Measurements from ENCODE around the gene ACER3.
A peak's percentile ranks its signal among the peaks of the same experiment; 100 is the strongest.
"Not testable (repeated sequence)": the region's sequence is repeated elsewhere in the genome, so short reads cannot be mapped to it uniquely, and the experiment has no call there.

ACER3 gene

GRCh38 chr11:76880314-76880713 is 19.6 kb downstream of the ACER3 start:
- DNase-seq = no peak

DNA sequence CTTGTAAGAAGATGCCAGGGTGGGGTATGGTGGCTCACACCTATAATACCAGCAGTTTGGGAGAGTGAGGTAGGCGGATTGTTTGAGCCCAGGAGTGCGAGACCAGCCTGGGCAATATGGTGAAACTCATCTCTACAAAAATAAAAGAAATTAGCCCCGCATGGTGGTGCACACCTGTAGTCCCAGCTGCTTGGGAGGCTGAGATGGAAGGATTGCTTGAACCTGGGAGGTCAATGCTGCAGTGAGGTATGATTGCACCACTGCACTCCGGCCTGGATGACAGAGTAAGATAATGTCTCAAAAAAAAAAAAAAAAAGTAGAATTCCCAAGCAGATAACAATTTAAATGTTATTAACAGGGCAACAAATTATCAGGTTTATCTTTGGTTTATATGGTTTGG is 20.2 kb downstream of the ACER3 start:
- DNase-seq = no peak

- no peak for DNase-seq
Observed at GRCh38 chr11:76885390-76886097, 24.8 kb downstream of the ACER3 start.

GRCh38 chr11:76888989-76889388 is 28.3 kb downstream of the ACER3 start:
- DNase-seq = no peak

DNA sequence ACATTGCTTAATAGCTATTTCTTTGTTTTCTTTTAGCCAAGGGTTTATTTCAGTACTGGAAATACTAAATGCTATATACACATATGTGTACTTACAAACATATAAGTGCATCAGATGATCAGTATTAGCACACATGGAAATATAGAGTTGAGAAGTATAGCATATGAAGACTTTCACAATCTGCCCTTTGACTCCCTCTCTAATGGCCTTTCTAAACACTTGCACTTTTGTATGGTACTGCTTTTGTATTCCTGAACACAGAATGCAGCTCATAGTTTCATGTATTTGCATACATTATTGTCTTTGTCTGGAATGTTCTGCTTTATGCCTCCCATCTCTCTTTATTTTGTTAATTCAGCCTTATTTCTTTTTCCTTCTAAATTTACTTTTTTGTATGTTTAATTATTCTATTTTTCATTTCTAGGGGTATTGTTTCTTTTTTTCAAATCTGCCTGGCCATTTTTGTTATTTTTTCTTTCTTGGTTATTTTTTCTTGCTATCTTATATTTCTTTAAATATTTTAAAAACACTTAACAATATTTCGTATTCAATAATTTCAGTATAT is 28.8 kb downstream of the ACER3 start:
- DNase-seq = no peak

DNA sequence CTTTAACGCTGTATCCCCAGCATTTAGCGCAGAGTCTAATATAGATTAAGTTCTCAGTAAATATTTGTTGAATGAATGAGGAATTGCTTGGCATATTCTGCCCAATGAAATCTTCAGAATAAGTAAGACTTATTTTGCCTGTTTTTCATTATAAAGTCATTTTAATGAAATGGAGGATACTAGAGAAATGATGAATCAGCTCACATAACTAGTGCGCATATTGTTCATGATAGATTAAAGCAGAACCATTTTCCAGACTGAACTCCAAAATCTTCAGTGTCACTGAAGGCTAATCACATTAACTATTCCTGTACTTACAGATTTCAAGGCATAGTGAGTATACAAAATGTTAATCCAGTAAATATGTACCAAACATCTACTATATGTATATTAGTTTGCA is 29.6 kb downstream of the ACER3 start:
- no peak for DNase-seq

- no peak for DNase-seq
Observed at GRCh38 chr11:76891285-76891684, 30.6 kb downstream of the ACER3 start.

DNA sequence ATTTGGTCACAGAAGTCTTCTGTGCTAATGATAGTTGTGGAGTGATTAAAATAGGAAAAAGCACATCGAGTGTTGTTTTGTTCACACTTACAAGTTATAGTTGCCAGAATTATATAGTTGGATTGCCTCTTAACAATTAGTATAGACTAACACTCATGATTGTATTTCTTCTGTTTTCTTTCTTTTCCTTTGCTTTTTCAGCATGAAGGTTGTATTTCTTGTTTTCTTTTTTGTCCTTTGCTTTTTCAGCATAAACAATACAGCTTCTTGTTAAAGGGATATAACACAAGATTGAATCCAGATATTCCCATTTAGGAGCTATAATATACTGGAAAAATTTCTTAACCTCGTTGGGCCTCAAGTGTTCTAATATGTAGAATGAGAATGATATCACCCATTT is 31.1 kb downstream of the ACER3 start:
- DNase-seq = no peak

DNA sequence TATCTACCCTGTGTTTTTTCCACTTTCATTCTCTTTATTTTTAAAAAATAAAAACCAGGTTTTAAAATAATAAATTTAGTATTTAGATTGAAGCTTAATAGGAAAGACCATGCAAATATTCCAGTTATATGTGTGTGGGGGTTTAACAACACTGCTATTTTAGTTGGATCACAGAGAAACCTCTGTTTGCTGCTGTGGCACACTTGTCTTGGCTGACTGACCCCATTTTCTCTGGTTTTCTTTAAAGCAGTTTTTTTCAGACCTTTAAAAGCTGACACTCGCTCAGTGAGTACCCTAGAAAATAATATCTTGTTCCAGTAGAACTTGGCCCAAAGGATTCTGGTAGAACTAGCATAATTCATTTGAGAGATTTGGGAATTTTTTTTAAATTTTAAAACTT is 31.6 kb downstream of the ACER3 start:
- no peak for DNase-seq

DNA sequence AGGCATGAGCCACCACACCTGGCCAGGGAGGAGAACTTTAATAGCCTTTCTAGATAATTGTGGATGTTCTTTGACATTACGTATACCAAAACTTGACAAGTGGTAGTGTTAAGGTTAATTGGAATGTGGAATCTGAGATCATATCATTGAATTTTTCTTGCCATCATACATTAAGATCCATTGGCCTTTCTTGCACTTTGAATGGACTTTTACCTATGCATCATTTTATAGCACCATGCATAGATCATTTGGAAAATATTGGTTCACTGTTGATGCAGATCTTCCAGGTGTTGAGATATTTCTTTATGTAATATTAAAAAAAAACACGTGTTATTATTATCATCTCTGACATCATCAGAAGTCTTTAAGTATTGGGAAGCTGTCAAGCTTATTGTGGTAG is 36.5 kb downstream of the ACER3 start:
- no peak for DNase-seq

GRCh38 chr11:76901144-76901543 is 40.4 kb downstream of the ACER3 start:
- no peak for DNase-seq

GRCh38 chr11:76901622-76902021 is 40.9 kb downstream of the ACER3 start:
- DNase-seq = not testable (repeated sequence)

DNA sequence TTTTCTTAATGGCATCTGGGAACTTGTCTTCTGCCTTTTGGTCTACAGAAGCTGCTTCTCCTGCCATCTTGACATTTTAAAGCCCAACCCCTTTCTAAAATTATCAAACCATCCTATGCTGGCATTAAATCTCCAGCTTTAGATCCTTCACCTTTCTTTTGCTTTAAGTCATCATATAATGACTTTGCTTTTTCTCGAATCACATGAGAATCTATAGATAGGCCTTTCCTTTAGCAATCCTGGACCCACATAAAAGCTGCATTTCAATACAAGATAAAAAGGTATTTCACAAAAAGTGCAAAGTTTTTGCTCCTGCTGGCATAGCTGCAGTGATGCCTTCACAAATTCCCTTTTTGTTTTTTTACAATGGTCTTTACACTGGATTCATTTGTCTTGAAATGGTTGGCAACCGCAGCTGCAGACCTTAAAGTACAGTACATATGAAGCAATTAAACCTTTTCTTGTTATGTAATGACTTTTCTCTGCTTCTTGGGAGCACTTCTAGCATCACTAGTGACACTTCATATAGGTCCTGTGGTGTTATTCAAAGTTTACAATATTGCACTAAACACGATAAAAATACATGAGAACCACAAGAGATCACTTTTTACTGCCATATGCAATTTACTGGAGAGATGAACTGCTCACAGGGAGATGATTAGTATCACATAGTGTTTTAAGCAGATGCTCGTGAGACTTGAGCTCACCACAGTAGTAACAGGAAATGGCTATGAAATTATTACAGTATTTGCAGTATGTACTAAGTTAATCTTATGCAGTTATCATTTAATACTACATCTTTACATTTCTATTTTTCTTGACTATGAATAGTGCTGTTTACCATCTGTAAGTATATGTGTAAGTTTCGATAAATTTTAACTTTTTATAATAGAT is 41.6 kb downstream of the ACER3 start:
- DNase-seq = no peak

DNA sequence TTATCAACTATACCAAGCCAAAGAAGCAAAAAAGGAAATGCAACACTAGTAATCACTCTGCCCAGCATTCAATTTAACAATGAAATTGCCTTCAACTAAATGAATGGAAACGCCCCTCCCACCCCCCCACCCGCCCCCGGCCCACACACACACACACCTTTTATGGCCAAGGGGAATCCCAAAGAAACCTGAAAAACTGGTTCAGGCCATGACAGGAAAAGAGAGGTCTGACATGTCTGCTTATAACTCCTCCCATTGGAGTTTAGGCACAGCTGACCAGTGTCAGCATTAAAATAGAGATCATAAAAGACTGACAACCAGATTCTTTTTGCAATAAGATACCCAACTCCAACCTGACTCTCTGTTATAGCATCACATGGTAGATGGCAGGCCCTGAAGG is 42.6 kb downstream of the ACER3 start:
- no peak for DNase-seq

DNA sequence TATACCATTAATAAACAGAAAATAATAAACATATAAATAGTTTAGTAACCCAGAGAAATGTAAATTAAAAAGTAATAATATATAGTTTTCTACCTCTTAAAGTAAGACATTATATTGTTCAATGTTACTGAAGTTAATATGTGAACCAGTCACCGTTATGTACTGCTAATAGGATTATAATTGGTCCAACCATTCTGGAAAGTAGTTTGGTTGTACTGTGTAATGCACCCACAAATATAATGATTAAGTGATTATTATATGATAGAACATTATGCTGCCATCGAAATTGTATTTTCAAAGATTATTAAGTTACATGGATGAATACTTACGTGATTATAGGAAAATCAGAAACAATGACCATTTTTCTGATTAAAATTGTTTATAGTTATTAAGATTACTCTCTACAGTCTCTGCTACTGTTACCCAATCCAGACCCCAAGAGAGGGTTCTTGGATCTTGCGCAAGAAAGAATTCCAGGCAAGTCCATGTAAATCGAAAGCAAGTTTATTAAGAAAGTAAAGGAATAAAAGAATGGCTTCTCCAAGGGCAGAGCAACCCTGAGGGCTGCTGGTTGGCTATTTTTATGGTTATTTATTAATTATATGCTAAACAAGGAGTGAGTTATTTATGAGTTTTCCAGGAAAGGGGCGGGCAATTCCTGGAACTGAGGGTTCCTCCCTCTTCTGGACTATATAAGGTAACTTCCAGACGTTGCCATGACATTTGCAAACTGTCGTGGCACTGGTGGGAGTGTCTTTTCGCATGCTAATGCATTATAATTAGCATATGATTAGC is 50.1 kb downstream of the ACER3 start:
- no peak for DNase-seq

GRCh38 chr11:76911415-76911808 is 50.7 kb downstream of the ACER3 start:
- no peak for DNase-seq

DNA sequence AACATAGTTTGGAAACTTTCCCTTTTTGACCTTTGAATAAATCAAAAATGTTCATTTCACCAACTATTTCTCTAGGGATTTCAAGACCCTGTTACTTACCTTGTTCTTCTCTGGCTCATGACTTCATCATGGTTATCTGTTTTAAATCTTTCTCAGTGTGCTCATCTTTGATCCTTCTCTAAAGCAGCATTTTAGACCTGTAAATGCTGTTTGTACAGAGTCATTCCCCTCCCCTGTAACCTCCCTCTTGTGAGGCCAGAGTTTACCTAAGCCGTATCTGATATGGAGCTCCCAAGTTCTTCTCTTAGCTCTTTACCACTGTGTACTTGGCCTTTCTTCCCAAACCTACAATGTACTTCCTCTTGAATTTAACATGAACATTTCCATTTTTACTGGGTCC is 56.0 kb downstream of the ACER3 start:
- no peak for DNase-seq

DNA sequence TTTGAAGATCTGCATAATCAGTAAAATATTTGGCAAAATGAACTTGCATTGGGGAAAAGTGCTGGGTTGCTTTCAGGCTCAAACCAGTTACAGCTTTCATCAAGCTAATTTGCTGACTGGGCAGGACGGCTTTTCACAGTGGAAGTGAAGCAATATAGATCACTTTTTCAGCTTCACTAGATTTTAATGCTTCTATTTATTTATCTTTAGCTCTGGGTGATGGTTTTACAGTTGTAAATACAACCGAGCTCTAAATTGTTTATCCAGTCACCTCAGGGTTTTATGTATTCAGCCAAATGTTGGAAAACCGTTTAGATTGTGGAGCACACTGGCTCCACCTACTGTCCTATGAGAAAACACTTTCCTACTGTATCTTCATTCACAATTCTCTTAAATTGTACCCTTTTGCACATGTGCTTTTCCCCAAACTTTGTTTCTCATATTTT is 58.2 kb downstream of the ACER3 start:
- no peak for DNase-seq

DNA sequence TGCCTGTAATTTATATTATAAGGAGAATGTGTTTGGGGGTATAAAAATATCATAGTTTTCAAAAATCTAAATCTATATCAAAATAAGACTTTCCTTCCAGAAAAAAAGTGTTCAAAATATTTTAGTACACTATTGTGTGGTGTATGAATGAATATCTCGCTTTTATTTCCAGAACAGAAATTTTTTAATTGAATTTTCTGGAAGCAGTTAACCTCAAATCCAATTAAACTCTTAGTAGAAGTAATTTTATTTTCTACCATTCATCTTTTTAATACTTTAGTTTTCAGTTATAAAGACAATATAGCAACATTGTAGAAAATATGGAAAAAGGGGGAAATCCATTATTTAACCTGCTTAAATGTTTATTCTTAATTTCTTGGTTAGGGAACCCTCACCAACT is 58.7 kb downstream of the ACER3 start:
- DNase-seq = no peak

GRCh38 chr11:76919887-76920746 is 59.4 kb downstream of the ACER3 start:
- peak; percentile 63 for DNase-seq

GRCh38 chr11:76927160-76927559 is 66.4 kb downstream of the ACER3 start:
- no peak for DNase-seq

- no peak for DNase-seq
Observed at GRCh38 chr11:76935042-76935441, 74.3 kb downstream of the ACER3 start.

Measured in activated CD8-positive, alpha-beta memory T cell treated with anti-CD3 and anti-CD28 coated beads, Interleukin-2, amount 50 U/mL, for 48 hours (primary cell).